Measurements from ENCODE around the gene ACTR1A. TPM values are rescaled to one million over a fixed set of nuclear protein-coding genes. Genes with fewer than 3 reads are reported as not detected.

The ACTR1A gene
- total RNA-seq, 2 donors from 2014 or later: 91.6 to 114 TPM

DNA sequence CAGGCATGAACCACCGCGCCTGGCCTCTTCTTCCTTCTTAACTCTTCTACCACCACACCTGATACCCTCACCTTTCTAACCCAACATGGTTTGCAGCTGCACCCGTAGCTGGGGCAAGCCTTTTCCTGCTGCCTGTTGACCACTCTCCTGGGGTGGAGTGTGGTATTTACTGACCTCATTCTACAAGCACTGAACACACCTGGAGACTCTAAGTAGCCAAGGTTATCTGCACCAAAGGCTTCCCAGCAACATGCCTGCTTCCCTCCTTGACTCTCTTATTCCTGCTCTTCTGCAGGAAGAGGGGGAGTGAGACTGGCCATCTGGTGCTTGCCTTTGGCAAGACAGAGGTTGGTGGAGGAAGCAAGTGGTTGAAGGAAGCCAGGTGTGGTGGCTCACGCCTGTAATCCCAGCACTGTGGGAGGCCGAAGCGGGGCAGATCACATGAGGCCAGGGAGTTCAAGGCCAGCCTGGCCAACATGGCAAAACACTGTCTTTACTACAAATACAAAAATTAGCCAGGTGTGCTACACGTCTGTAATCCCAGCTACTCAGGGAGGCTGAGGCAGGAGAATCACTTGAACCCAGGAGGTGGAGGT lies 10.1 kb downstream of the ACTR1A start:
- Mint-ChIP-seq H3K9me3 (no peaks in the 10 kb centered on the region), H3K27ac (peak overlapping the region; percentile 18), H3K4me1 (peaks cover 4% of the 10 kb centered on the region), H3K27me3 (ENCODE audit: insufficient read depth) (no peaks in the 10 kb centered on the region), H3K4me3 (no peak overlapping the region), H3K36me3 (ENCODE audit: low read depth) (peaks cover 42% of the 10 kb centered on the region)
- Histone ChIP-seq H3K4me1 (ENCODE audit: control insufficient read depth, insufficient read depth, low read length) (no peaks in the 10 kb centered on the region), H3K9me3 (ENCODE audit: control insufficient read depth, low read length) (no peaks in the 10 kb centered on the region), H3K4me3 (ENCODE audit: low read length) (no peak overlapping the region), H3K9ac (ENCODE audit: extremely low read depth, low read length, poor library complexity, severe bottlenecking) (no peak overlapping the region), H3K27me3 (ENCODE audit: control insufficient read depth, insufficient read depth, low read length, poor library complexity, severe bottlenecking) (no peaks in the 10 kb centered on the region), H3K36me3 (ENCODE audit: control insufficient read depth, insufficient read depth, low read length) (peaks cover 45% of the 10 kb centered on the region), H3K27ac (ENCODE audit: low read depth, low read length) (no peak overlapping the region)
- TF ChIP-seq, protein P1, sequence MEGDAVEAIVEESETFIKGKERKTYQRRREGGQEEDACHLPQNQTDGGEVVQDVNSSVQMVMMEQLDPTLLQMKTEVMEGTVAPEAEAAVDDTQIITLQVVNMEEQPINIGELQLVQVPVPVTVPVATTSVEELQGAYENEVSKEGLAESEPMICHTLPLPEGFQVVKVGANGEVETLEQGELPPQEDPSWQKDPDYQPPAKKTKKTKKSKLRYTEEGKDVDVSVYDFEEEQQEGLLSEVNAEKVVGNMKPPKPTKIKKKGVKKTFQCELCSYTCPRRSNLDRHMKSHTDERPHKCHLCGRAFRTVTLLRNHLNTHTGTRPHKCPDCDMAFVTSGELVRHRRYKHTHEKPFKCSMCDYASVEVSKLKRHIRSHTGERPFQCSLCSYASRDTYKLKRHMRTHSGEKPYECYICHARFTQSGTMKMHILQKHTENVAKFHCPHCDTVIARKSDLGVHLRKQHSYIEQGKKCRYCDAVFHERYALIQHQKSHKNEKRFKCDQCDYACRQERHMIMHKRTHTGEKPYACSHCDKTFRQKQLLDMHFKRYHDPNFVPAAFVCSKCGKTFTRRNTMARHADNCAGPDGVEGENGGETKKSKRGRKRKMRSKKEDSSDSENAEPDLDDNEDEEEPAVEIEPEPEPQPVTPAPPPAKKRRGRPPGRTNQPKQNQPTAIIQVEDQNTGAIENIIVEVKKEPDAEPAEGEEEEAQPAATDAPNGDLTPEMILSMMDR (conservative IDR thresholded peaks at IDR 0.05): no peak
- no peak for DNase-seq
- WGBS, 2 experiments (ENCODE audit: insufficient coverage in 1 of 2, insufficient read length in 1 of 2): 89 to 100% methylated on average over 4 to 7 of the region's 7 CpGs

DNA sequence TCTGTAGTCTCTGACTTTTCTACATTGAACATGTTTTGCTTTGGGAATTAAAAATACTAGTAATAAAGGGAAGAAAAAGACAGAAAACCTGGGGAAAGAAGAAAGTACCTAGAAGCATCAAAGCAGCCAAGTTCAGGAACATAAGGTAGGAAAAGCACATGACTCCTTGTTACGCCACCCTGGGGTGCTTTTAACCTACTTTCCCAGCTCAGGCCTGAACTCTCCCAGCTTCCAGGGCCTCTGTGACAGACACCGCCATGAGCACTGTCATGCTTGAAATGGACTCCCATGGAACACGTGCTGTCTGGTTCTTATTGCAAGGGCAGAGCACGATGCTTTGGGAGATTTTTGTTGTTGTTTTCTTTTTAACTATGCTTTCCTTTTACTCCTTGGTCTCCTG lies 11.4 kb downstream of the ACTR1A start:
- H3K9me3 ChIP-seq (ENCODE audit: control insufficient read depth, low read length): no peaks in the 10 kb centered on the region
- TF ChIP-seq, protein P1 (conservative IDR thresholded peaks at IDR 0.05): no peak
- peaks cover 47% of the 10 kb centered on the region for H3K36me3 Mint-ChIP-seq (ENCODE audit: low read depth)
- H3K4me3 ChIP-seq (ENCODE audit: low read length): no peak overlapping the region
- H3K27me3 Mint-ChIP-seq (ENCODE audit: insufficient read depth): no peaks in the 10 kb centered on the region
- H3K4me1 ChIP-seq (ENCODE audit: control insufficient read depth, insufficient read depth, low read length): no peaks in the 10 kb centered on the region
- no peak for DNase-seq
- no peak overlapping the region for H3K4me3 Mint-ChIP-seq
- 94 to 100% methylated on average over 4 of the region's 4 CpGs for WGBS, 2 experiments (ENCODE audit: insufficient coverage in 1 of 2, insufficient read length in 1 of 2)
- H3K4me1 Mint-ChIP-seq: peaks cover 4% of the 10 kb centered on the region
- peaks cover 53% of the 10 kb centered on the region for H3K36me3 ChIP-seq (ENCODE audit: control insufficient read depth, insufficient read depth, low read length)
- no peak overlapping the region for H3K27ac ChIP-seq (ENCODE audit: low read depth, low read length)
- H3K27me3 ChIP-seq (ENCODE audit: control insufficient read depth, insufficient read depth, low read length, poor library complexity, severe bottlenecking): no peaks in the 10 kb centered on the region
- H3K9me3 Mint-ChIP-seq: no peaks in the 10 kb centered on the region
- no peak overlapping the region for H3K27ac Mint-ChIP-seq
- H3K9ac ChIP-seq (ENCODE audit: extremely low read depth, low read length, poor library complexity, severe bottlenecking): no peak overlapping the region

DNA sequence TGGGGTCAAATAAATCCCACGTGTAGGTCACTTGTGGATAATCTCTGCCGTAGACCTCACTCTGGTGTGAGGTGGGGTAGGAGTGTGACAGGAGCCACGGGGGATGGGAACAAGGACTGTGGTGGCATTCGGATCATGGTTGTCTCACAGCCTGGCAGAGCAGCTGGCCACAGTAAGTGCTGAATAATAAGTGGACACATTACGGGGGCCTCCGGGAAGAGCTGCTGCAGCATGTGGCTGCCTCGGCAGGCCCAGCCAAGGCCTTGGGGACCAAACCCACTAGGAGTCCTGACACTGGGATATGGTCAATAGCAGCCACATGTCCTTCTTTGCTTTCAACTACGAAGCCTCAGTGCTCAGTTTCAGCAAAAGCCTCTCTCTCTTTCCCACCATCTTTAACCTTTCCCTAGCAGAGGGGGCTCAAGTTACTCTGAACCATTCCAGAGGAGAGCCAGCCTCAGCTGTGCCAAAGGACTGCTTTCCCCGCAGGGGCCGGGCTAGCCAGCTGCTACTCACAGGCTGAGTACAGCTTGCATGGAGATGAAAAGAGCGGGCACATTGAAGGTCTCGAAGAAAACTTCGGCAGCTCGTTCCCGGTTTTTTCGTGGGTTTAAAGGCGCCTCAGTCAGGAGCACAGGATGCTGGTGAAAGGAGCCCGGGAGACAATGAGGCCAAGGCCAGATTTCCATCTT lies 17.3 kb downstream of the ACTR1A start:
- no peaks in the 10 kb centered on the region for H3K27me3 ChIP-seq (ENCODE audit: control insufficient read depth, insufficient read depth, low read length, poor library complexity, severe bottlenecking)
- TF ChIP-seq, protein P1 (conservative IDR thresholded peaks at IDR 0.05): no peak
- H3K27ac ChIP-seq (ENCODE audit: low read depth, low read length): no peak overlapping the region
- Mint-ChIP-seq H3K36me3 (ENCODE audit: low read depth) (peaks cover 79% of the 10 kb centered on the region), H3K27ac (no peak overlapping the region), H3K9me3 (no peaks in the 10 kb centered on the region), H3K27me3 (ENCODE audit: insufficient read depth) (no peaks in the 10 kb centered on the region), H3K4me3 (no peak overlapping the region), H3K4me1 (no peaks in the 10 kb centered on the region)
- no peaks in the 10 kb centered on the region for H3K4me1 ChIP-seq (ENCODE audit: control insufficient read depth, insufficient read depth, low read length)
- no peak overlapping the region for H3K4me3 ChIP-seq (ENCODE audit: low read length)
- 94 to 97% methylated on average over 17 to 18 of the region's 18 CpGs for WGBS, 2 experiments (ENCODE audit: insufficient coverage in 1 of 2, insufficient read length in 1 of 2)
- H3K9ac ChIP-seq (ENCODE audit: extremely low read depth, low read length, poor library complexity, severe bottlenecking): no peak overlapping the region
- peaks cover 97% of the 10 kb centered on the region for H3K36me3 ChIP-seq (ENCODE audit: control insufficient read depth, insufficient read depth, low read length)
- no peak for DNase-seq
- H3K9me3 ChIP-seq (ENCODE audit: control insufficient read depth, low read length): no peaks in the 10 kb centered on the region

All from endodermal cell (in vitro differentiated cells).